ENCODE measurements around the gene FARP2.
"Not testable (repeated sequence)": the region's sequence is repeated elsewhere in the genome, so short reads cannot be mapped to it uniquely, and the experiment has no call there.

FARP2 gene

DNA sequence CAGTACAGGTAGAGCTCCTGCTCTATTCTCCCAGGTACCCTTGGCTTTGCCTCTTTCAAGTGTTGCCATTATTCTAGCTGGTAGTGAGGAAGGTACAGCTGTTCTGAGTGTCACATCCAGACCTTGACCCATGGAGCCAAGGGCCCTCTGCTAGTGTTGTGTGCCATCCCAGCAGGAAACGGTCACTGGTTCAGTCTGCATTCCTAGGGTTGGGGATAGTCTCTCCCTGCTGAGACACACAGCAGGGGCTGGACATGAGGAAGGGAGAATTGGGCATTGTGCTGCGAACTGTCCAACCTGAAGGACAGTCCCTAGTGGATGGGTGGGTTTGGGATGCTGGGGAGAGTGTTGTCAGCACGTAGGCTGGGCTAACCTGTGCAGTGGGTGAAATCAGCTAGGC, 59.1 kb downstream of the FARP2 start:
- Histone ChIP-seq H3K4me3 (no peak overlapping the region), H4K20me1 (peaks cover 0 to 11% (median 0%) of the 10 kb centered on the region in 11 experiments; a peak in 3 of 22 replicates), H3K9me3 (replicated peaks in 1 of 11) (peaks cover 0 to 8% (median 0%) of the 10 kb centered on the region in 11 experiments; a peak in 2 of 22 replicates), H3K27me3 (no peaks in the 10 kb centered on the region), H3K4me1 (no peaks in the 10 kb centered on the region), H3K9ac (no peak overlapping the region), H3K36me3 (peaks cover 71 to 100% (median 98%) of the 10 kb centered on the region in 11 experiments), H3K4me2 (no peak overlapping the region), H3K27ac (no peak overlapping the region)
- no peak for TF ChIP-seq Cebpa-rat (IDR thresholded peaks at IDR 0.05)

DNA sequence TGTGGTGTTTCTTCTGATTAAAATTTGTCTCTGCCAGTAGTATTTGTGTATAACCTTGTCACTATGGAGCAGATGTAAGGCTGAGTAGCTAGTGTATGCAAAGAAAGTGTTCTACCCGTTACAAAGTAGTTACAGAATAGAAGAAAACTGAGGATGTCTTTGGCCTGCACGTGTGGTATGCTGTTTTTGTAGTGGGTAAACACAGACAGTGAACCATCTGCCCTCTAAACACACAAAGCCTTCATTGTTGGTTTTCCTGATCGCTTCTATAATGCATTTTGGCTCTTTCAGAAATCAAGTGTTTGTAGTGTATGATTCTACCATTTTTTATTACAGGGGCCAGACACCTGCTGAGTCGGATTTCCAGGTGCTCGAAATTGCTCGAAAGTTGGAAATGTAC, 61.5 kb downstream of the FARP2 start:
- Histone ChIP-seq H3K4me2 (no peak overlapping the region), H3K9me3 (replicated peaks in 1 of 11) (peaks cover 20 to 32% (median 23%) of the 10 kb centered on the region in 11 experiments), H3K36me3 (peaks cover 73 to 100% (median 98%) of the 10 kb centered on the region in 11 experiments), H4K20me1 (peaks cover 0 to 11% (median 0%) of the 10 kb centered on the region in 11 experiments; a peak in 3 of 22 replicates), H3K4me3 (no peak overlapping the region), H3K27ac (no peak overlapping the region), H3K27me3 (no peaks in the 10 kb centered on the region), H3K9ac (no peak overlapping the region), H3K4me1 (no peaks in the 10 kb centered on the region)
- no peak for TF ChIP-seq Cebpa-rat (IDR thresholded peaks at IDR 0.05)

DNA sequence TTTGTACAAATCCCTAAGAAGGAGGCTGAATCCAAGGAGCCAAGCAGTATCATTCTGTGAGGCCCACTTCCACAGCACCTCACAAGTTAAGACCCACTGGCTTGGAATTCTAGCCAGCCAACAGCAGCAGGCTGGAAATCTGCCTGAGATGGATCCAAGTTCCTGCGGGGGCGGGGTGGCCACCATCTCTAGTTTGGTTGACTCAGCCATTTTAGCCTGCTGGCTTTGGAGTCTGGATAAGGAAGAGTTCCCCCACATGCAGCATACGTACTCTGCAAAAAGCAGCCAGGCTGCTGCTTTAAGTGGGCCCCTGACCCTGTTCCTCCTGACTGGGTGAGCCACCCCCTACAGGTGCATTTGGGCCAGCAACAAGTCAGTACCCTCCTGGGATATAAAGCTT, 65.2 kb downstream of the FARP2 start:
- Histone ChIP-seq H3K4me2 (no peak overlapping the region), H3K27ac (no peak overlapping the region), H3K4me1 (no peaks in the 10 kb centered on the region), H3K9me3 (replicated peaks in 1 of 11) (peaks cover 39 to 55% (median 45%) of the 10 kb centered on the region in 11 experiments), H3K4me3 (no peak overlapping the region), H4K20me1 (no peaks in the 10 kb centered on the region), H3K9ac (no peak overlapping the region), H3K27me3 (no peaks in the 10 kb centered on the region), H3K36me3 (peaks cover 60 to 88% (median 76%) of the 10 kb centered on the region in 11 experiments)
- no peak for TF ChIP-seq Cebpa-rat (IDR thresholded peaks at IDR 0.05)

DNA sequence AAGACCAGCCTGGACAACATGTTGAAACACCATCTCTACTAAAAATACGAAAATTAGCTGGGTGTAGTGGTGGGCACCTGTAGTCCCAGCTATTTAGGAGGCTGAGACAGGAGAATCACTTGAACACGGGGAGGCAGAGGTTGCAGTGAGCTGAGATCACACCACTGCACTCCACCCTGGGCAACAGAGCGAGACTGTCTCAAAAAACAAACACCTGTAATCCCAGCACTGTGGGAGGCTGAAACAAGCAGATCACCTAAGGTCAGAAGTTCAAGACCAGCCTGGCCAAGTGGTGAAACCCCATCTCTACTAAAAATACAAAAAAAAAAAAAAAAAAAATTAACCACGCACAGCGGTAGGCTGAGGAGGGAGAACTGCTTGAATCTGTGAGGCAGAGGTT, 65.9 kb downstream of the FARP2 start:
- peaks cover 39 to 55% (median 45%) of the 10 kb centered on the region in 11 experiments for H3K9me3 ChIP-seq (replicated peaks in 1 of 11)
- not testable (repeated sequence) for H3K9ac ChIP-seq, H3K4me1 ChIP-seq, H3K4me3 ChIP-seq, H3K27ac ChIP-seq, H4K20me1 ChIP-seq, H3K4me2 ChIP-seq, H3K27me3 ChIP-seq
- H3K36me3 ChIP-seq = peaks cover 60 to 88% (median 76%) of the 10 kb centered on the region in 11 experiments

DNA sequence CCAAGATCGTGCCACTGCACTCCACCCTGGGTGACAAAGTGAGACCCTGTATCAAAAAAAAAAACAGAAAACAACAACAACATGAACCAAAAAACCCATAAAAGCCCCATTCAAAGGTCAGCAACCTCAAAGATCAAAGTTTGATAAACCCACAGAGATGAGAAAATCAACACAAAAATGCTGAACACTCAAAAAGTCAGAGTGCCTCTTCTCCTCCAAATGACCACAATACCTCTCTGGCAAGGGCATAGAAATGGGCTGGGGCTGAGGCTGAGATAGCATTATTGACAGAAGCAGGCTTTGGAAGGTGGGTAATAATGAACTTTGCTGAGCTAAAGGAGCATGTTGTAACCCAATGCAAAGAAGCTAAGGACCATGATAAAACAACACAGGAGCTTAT, 66.3 kb downstream of the FARP2 start:
- H3K27me3 ChIP-seq = no peaks in the 10 kb centered on the region
- no peak overlapping the region for H3K9ac ChIP-seq
- peaks cover 60 to 88% (median 76%) of the 10 kb centered on the region in 11 experiments for H3K36me3 ChIP-seq
- no peak overlapping the region for H3K4me2 ChIP-seq
- H3K27ac ChIP-seq = no peak overlapping the region
- H3K9me3 ChIP-seq (replicated peaks in 1 of 11) = peaks cover 39 to 55% (median 45%) of the 10 kb centered on the region in 11 experiments
- no peaks in the 10 kb centered on the region for H4K20me1 ChIP-seq
- no peak for TF ChIP-seq Cebpa-rat (IDR thresholded peaks at IDR 0.05)
- H3K4me3 ChIP-seq = no peak overlapping the region
- H3K4me1 ChIP-seq = no peaks in the 10 kb centered on the region

DNA sequence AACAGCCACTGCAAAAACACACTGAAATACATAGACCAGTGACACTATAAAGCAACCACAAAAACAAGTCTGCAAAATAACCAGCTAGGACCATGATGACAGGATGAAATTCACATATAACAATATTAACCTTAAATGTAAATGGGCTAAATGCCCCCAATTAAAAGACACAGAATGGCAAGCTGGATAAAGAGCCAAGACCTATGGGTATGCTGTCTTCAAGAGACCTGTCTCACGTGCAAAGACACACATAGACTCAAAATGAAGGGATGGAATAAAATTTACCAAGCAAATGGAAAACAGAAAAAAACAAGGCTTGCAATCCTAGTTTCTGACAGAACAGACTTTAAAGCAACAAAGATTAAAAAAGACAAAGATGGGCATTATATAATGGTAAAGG, 67.4 kb downstream of the FARP2 start:
- H3K36me3 ChIP-seq = peaks cover 54 to 88% (median 68%) of the 10 kb centered on the region in 11 experiments
- H3K4me2 ChIP-seq, H4K20me1 ChIP-seq, H3K4me3 ChIP-seq, H3K27me3 ChIP-seq, H3K27ac ChIP-seq, H3K4me1 ChIP-seq, H3K9ac ChIP-seq: not testable (repeated sequence)
- H3K9me3 ChIP-seq (replicated peaks in 1 of 11) = peaks cover 39 to 55% (median 45%) of the 10 kb centered on the region in 11 experiments

DNA sequence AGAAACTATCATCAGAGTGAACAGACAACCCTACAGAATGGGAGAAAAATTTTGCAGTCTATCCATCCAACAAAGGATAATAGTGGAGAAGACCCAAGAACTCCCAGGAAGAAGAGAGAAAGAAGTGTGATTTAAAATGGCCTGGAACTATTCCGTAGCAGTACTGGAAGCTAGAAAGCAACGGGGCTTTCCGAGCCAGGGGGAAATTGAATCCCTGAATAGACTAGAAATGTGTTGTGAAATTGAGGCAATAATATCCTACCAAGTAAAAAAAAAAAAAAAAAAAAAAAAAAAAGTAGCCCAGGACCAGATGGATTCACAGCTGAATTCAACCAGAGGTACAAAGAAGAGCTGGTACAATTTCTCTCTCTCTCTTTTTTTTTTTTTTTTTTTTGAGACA, 69.3 kb downstream of the FARP2 start:
- H3K9ac ChIP-seq = no peak overlapping the region
- H3K4me3 ChIP-seq = no peak overlapping the region
- H3K36me3 ChIP-seq = peaks cover 59 to 88% (median 68%) of the 10 kb centered on the region in 11 experiments
- H3K4me2 ChIP-seq = no peak overlapping the region
- no peak overlapping the region for H3K27ac ChIP-seq
- H3K27me3 ChIP-seq = no peaks in the 10 kb centered on the region
- H4K20me1 ChIP-seq = peaks cover 0 to 6% (median 0%) of the 10 kb centered on the region in 11 experiments; a peak in 2 of 22 replicates
- H3K9me3 ChIP-seq (replicated peaks in 1 of 11) = peaks cover 39 to 52% (median 48%) of the 10 kb centered on the region in 11 experiments
- no peaks in the 10 kb centered on the region for H3K4me1 ChIP-seq
- no peak for TF ChIP-seq Cebpa-rat (IDR thresholded peaks at IDR 0.05)

DNA sequence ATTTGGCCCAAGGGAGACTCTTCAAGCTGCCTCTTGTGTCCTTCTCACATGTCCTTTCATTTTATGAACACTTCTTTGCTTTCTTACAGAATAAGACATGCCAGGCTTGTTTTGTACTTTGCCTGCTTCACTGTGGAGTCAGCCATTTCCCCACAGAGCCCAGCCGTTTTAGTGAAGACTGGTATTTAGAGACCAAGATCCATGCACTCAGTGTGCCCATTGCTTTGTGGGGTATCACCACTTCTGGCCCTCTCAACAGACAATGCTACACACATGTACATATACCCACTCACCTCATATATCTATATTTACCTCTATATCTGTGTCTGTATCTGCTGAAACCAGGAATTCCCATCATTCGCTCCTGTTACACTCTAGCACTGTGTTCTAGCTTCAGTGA, 74.1 kb downstream of the FARP2 start:
- no peak for TF ChIP-seq Cebpa-rat (IDR thresholded peaks at IDR 0.05)
- Histone ChIP-seq H3K27me3 (0 out of 22 replicates have a peak, but pooled peaks cover 0 to 9% (median 0%) of the 10 kb centered on the region in 11 experiments), H3K9me3 (replicated peaks in 1 of 11) (peaks cover 0 to 9% (median under 1%) of the 10 kb centered on the region in 11 experiments; a peak in 5 of 22 replicates), H3K4me1 (peaks cover 0 to 8% (median 0%) of the 10 kb centered on the region in 10 experiments; a peak in 1 of 20 replicates), H3K4me3 (no peak overlapping the region), H3K4me2 (no peak overlapping the region), H4K20me1 (peaks cover 0 to 8% (median 0%) of the 10 kb centered on the region in 11 experiments; a peak in 2 of 22 replicates), H3K9ac (no peak overlapping the region), H3K36me3 (peaks cover 62 to 91% (median 76%) of the 10 kb centered on the region in 11 experiments), H3K27ac (no peak overlapping the region)

DNA sequence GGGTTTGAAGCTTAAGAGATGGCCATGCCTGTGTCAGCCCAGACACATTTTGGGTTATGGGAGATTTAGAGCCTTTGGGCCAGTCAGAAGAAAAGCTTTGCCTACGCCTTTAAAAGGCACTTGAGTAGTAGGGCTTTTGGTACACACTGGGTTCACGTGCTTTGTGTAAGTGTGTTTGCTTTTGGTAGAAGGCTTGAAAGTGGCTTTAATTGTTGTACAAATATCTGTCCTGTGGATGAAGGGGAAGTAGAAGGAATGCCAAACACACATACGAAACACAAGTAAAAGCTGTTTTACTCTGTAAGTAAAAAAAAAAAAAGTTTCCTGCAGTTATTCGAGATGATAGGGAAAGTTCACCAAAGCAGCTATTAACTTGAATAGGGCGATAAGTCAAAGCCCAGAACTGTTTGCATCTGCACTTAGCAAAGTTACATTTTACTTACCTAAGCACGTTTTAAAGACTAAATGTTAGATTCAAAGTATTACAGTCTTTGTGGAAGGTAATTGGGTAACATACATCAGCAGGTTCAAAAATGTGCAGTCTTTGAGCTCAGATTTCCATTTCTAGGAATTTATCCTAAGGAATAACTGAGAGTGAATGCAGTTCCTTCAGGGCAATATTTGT, 76.9 kb downstream of the FARP2 start:
- no peak overlapping the region for H3K9ac ChIP-seq
- peaks cover 0 to 8% (median 0%) of the 10 kb centered on the region in 10 experiments; a peak in 1 of 20 replicates for H3K4me1 ChIP-seq
- H3K4me2 ChIP-seq = no peak overlapping the region
- H3K36me3 ChIP-seq = peaks cover 82 to 100% (median 93%) of the 10 kb centered on the region in 11 experiments
- peaks cover 0 to 26% (median 0%) of the 10 kb centered on the region in 11 experiments; a peak in 5 of 22 replicates for H3K27me3 ChIP-seq
- no peak overlapping the region for H3K27ac ChIP-seq
- no peak for TF ChIP-seq Cebpa-rat (IDR thresholded peaks at IDR 0.05)
- no peak overlapping the region for H3K4me3 ChIP-seq
- peaks cover 0 to 9% (median 0%) of the 10 kb centered on the region in 11 experiments; a peak in 4 of 22 replicates for H3K9me3 ChIP-seq (replicated peaks in 1 of 11)
- peaks cover 0 to 24% (median 0%) of the 10 kb centered on the region in 11 experiments; a peak in 3 of 22 replicates for H4K20me1 ChIP-seq

All from BLaER1 treated with 17β-estradiol and CSF1 and Interleukin-3, amounts not matched to agents 10 nM and 100 nM (cell line).